ENCODE data around the gene ZBTB42.

The ZBTB42 gene

DNA sequence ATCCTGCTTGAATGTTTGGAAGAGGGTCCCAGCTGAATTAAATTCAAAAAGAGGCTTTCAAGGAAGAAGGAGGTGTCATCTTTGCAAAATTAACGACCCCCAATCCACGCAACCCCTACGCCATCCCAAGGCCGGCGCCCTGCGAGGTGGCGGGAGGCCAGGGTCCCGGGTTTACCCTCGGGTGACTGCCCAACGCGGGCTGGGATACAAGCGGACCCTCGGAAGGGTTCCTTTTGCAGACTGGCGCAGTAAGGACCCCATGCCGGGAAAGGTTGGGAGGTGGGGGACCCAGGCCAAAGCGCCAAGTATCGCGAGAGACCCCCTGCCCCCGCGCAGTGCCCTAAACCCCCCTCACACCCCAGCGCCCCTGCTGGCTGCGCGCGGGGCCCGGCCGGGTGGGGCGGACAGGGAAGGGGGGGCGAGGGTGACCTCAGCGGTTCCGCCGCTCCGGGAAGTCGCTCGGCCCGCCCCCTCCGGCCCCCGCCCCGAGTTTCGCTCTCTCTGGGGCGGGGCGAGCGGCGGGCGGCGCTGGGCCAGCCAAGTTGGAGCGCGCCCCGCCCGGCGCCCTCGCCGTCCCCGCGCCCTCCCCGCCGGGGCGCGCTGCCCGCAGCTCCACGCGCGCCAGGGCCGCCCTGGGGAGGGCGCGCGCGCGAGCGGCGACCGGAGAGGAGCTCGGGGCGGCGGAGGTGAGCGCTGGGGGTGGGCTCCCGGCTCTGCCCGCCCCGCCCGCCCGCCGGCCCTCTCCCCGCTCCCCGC, 708 bp upstream of the ZBTB42 start:
- TF ChIP-seq GATA2 (IDR thresholded peaks at IDR 0.05; ENCODE audit: low read depth, low read length) = no peak
- TF ChIP-seq GATA3 (IDR thresholded peaks at IDR 0.05; ENCODE audit: low read depth, low read length) = no peak

DNA sequence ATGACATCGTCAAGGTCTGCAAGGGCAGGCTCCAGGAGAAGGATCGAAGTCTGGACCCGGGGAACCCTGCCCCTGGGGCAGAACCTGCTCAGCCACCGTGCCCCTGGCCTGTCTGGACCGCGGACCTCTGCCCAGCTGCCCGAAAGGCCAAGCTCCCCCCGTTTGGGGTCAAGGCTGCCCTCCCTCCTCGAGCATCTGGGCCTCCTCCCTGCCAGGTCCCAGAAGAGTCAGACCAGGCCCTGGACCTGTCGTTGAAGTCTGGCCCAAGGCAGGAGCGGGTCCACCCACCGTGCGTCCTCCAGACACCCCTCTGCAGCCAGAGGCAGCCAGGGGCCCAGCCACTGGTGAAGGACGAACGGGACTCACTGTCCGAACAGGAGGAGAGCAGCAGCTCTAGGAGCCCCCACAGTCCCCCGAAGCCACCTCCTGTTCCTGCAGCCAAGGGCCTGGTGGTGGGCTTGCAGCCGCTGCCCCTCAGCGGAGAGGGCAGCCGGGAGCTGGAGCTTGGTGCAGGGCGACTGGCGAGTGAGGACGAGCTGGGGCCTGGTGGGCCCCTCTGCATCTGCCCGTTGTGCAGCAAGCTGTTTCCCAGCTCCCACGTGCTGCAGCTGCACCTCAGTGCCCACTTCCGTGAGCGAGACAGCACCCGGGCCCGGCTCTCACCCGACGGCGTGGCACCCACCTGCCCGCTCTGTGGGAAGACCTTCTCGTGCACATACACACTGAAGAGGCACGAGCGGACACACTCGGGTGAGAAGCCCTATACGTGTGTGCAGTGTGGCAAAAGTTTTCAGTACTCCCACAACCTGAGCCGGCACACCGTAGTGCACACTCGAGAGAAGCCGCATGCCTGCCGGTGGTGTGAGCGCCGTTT, 856 bp downstream of the ZBTB42 start:
- TF ChIP-seq GATA3 (IDR thresholded peaks at IDR 0.05; ENCODE audit: low read depth, low read length) (no peak), GATA2 (IDR thresholded peaks at IDR 0.05; ENCODE audit: low read depth, low read length) (no peak)

DNA sequence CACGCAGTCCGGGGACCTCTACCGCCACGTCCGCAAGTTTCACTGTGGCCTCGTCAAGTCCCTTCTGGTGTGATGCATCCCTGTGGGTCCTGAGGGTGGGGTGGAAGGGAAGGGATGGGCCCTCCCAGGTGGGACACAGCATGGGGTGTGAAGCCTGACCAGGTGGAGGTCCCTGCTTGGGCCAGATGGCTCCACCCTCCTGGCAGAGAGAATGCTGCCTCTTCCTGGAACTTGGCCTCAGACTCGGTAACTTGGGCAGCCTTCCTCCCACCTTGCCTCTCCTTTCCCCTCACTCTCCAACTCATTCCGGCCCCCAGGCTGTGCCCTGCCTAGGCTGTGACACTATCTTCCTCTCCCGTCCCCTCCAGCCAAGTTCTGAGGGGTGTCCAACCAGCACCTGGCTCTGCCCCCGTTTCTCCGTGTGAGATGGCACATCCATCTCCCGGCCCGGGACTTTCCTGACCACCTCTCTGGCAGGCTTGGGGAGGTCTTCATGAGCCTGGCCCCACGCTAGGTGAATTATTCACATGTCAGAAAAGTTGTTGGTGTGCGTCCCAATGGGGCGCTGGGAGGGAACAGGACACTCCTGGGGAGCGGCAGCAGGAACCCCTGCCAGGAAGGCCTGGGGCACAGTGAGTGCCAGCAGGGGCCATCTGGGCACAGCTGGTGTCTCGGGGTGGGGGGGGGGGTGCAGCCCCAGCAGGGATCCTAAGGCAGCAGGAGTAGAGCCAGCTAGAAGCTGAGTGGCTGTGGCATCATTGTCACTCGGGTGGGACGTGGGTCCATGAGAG, 1.7 kb downstream of the ZBTB42 start:
- TF ChIP-seq GATA3 (IDR thresholded peaks at IDR 0.05; ENCODE audit: low read depth, low read length) = no peak
- no peak for TF ChIP-seq GATA2 (IDR thresholded peaks at IDR 0.05; ENCODE audit: low read depth, low read length)

DNA sequence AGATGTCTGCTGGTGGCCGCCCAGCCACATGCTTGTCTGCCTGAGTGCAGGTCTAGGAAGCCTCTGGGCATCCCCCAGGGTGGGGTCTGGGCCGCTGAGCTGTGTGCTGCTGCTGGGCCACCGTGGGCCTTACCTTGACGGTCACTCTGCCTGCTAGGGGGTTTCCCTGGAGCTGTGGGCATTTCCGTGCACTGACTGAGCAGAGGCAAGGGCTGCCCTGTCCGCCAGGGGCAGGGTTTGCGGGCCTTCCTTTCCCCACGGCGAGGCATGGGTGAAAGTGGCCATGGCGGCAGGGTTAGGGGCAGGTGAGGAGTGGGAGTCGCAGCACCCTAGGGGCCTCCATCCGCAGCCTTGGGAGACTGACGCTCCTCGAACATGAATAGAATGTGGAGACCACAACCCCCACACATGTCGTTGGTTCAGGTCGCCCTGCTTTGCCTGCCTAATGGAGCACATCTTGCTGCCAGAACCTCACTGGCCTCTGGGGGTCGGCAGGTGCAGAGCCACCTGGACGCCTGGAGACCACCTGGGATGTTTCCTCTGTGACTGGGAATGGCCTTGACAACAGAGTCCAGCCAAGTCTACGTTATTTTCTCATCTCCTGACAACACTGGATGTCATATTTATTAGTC, 2.5 kb downstream of the ZBTB42 start:
- no peak for TF ChIP-seq GATA2 (IDR thresholded peaks at IDR 0.05; ENCODE audit: low read depth, low read length)
- TF ChIP-seq GATA3 (IDR thresholded peaks at IDR 0.05; ENCODE audit: low read depth, low read length) = no peak

DNA sequence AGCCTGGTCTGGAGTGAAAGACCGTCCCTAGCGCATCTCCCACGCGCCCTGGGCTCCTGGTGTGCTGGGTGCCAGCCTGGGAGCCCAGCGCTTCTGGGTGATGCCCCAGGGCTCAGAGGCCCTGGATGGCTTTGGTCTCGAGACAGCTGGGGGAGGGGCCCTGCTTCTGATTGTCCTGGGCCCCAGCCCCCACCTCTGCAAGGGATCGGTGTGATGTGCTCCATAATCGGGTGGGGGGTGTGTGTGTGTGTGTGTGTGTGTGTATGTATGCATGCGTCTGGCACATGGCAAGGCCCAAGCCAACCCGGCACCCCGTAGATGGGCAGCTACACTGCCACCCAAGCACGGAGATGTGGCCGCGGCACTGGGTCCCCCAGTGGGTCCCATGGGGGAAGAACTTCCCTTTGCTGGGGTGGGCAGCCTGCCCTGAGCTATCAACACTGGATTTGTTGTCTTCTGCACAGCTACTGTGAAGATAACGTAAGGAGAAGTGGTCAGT, 3.1 kb downstream of the ZBTB42 start:
- TF ChIP-seq GATA3 (IDR thresholded peaks at IDR 0.05; ENCODE audit: low read depth, low read length) (no peak), GATA2 (IDR thresholded peaks at IDR 0.05; ENCODE audit: low read depth, low read length) (no peak)

DNA sequence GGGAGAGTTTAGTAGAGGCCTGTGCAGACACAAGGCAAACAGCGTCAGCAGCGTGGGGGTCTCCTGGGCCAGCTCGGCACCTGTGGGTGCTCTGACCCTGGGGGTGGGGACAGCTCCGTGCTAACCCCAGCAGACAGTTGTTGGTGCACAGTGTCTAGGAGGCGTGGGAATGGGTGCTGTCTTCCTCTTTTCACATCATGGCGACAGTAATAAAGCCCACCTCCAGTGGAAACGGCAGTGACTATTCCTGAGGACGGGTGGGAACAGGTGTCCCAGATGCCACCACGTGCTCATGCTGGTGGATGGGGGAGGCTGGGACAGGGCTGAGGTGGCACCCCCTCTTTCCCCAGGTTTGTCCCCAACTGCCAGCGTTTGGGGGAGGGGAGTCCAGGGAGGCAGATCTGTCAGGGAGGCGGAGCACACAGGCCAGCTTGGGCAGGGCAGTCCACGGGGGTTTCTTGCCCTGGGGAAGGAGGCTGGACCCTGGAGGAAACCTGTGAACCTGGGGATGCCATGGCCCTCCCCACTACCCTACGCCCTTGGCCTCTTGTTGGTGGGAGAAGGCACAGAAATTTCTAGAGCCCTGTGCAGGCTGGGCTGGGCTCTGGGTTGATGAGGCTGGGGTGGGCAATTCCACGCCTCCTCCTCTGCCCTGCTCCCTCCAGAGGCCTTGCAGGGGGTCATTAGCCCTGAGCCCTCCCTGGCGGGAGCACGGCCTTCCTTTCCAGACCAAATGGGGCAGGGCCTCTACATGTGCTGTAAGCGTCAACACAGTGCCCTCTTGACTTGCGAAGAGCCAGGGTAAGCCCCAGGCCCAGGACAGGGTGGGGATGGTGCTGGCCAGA, 3.8 kb downstream of the ZBTB42 start:
- TF ChIP-seq GATA3 (IDR thresholded peaks at IDR 0.05; ENCODE audit: low read depth, low read length) (no peak), GATA2 (IDR thresholded peaks at IDR 0.05; ENCODE audit: low read depth, low read length) (no peak)

DNA sequence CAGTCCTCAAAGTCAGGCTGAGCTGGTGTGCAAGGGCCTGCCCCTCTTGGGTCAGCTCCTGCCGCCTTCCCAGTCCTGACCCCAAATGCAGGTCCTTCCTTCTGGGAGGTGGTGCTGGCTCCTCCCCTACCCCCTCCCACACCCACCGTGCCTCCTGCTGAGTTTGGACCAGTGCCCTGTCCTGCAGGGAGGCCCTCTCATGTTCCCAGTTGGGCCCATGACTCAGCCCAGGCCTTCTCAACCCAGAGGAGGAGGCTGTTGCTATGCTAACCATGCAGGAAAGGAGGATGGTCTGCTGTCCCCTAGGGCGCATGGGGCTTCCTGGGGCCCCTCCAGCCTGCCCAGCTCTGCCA, 4.4 kb downstream of the ZBTB42 start:
- TF ChIP-seq GATA2 (IDR thresholded peaks at IDR 0.05; ENCODE audit: low read depth, low read length) = no peak
- TF ChIP-seq GATA3 (IDR thresholded peaks at IDR 0.05; ENCODE audit: low read depth, low read length) = no peak

DNA sequence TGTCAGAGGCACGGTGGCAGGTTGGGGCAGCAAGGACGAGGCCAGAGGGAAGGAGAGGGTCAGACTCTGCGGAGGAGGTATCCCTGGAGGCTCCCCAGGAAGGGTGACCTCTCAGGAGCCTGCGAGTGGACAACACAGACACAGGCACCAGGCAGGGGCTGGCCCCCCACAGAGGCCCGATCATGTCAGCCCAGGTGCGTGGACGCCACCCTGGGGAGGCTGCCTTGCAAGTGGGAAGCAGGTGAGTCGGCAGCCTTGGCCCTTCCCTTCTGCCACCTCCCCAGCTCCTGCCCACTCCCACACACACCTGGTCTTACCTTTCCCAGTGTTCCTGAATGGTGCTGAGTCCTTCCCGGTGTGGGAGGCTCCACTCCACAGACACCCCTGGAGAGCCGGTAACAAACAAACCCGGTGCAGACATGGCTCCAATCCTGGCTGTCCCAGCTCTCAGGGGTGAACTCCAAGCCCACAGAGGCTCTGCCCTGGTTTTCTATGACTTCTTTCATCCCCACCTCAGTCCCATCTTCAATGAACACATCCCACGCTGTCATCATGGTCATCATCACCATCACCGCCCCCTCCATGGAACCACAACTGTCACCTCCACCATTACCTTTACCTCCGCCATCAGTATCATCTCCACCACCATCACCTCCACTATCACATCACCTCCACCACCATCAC, 5.2 kb downstream of the ZBTB42 start:
- TF ChIP-seq GATA2 (IDR thresholded peaks at IDR 0.05; ENCODE audit: low read depth, low read length) (no peak), GATA3 (IDR thresholded peaks at IDR 0.05; ENCODE audit: low read depth, low read length) (no peak)

DNA sequence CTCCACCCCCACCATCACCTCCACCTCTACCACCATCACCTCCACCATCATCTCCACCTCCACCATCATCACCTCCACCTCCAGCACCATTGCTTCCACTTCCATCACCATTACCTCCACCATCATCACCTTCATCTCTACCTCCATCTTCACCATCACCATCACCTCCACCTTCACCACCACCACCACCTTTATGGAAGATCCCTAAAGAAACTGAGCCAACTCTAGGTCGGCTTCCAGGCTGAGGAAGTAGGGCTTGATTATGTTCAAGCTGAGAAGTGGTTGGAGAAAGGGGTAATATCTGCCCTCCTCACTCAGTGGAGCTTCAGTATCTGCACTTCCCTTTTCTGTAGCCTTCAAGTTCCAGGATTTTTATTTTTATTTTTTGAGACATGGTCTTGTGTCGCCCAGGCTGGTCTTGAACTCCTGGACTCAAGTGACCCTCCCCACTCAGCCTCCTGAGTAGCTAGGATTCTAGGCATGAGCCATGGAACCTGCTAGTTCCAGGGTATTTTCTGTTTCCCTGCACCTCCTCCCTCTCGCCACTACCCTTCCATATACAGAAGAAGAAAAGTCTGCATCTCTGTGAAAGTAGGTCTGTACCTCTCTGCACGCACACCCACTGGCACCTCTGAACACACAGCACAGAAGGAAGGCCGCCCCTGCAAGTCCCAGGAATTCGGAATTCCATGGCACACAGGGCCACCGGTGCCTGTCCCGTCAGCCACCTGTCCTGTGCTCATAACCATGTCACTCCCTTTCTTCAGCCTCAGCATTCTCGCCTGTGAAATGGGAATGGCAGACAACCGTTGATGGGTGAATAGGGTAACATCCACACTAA, 5.9 kb downstream of the ZBTB42 start:
- TF ChIP-seq GATA3 (IDR thresholded peaks at IDR 0.05; ENCODE audit: low read depth, low read length) = no peak

DNA sequence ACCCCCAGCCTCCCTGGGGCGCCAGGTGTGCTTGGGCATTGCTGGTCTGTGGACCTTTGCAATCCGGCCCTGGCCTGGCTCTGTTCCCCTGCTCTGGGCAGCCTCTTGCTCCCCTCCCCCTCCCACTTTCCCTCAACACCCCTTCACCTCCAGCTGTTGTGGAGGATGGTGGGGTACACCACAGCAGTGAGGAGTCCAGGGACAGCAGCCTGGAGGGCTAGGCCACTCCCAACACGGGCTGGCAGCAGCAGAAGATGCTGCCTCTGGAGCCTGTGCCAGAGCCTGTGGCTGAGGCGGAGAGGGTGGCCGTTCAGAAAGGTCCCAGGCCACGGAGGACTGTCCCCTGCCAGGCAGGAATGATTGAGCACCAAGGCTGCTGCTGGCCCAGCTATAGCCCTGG, 7.6 kb downstream of the ZBTB42 start:
- TF ChIP-seq GATA2 (IDR thresholded peaks at IDR 0.05; ENCODE audit: low read depth, low read length) = no peak
- no peak for TF ChIP-seq GATA3 (IDR thresholded peaks at IDR 0.05; ENCODE audit: low read depth, low read length)

DNA sequence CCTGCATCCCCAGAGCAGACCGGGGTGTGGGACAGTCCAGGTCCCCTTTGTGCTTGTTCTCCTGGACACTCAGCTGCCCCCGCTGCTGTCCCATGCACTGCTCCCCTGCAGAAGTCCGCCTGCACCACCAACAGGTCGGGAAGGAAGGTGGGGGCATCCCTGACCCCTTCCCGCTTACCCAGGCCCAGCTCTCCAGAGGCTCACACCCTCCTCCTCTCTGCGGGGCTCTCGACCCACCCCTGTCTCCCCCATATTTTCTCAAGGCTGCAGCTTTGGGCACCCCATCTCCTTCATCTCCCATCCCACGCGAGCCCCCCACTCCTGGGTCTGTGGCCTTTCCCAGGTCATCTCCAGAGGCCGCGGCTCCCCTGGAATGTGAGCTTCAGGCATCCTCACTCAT, 9.4 kb downstream of the ZBTB42 start:
- TF ChIP-seq GATA2 (IDR thresholded peaks at IDR 0.05; ENCODE audit: low read depth, low read length) (no peak), GATA3 (IDR thresholded peaks at IDR 0.05; ENCODE audit: low read depth, low read length) (no peak)

DNA sequence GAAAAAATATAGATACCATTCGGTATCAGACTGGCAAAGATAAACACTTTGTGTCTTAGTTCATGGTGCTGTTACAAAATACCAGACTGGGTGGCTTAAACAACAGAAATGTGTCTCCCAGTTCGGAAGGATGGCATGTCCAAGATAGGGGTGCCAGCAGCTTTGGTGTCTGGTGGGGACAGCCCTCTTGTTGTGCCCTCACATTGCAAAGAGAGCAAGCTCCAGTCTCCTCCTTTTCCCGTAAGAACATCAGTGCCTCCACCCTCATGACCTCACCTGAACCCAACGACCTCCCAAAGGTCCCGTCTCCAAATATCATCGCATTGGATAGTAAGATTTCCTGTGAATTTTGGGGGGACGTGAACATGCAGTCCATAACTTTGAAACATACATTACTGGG, 12.4 kb downstream of the ZBTB42 start:
- no peak for TF ChIP-seq GATA2 (IDR thresholded peaks at IDR 0.05; ENCODE audit: low read depth, low read length)
- TF ChIP-seq GATA3 (IDR thresholded peaks at IDR 0.05; ENCODE audit: low read depth, low read length) = no peak
